ENCODE measurements around the gene FBLN1.

Gene FBLN1

GRCh38 chr22:45547731-45548130 is 45.0 kb downstream of the FBLN1 start:
- Histone ChIP-seq H3K27ac (ENCODE audit: low read depth, low read length) (no peak overlapping the region), H3K9me2 (replicated peaks; ENCODE audit: insufficient read depth, low read length) (no peaks in the 10 kb centered on the region)

DNA sequence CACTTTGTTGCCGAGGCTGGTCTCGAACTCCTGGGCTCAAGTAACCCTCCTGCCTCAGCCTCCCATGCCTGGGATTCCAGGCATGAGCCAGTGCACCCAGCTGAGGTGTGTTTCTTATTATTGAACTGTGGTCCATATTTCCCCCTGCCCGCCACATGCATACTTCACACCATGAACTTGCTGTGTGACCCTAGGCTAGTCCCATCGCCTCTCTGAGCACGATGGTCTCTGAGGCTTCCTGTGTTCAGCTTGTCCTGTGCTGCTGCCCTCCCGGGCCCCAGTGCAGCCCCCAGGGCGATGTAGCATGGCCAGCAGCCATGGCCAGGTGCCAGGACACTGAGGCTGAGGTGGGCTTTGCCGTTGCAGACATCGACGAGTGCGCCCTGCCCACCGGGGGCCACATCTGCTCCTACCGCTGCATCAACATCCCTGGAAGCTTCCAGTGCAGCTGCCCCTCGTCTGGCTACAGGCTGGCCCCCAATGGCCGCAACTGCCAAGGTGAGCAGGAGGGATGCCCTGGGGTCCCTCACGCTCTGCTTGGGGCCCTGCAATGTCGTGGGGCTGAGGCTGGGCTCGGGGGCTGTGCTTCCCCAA is 45.7 kb downstream of the FBLN1 start:
- TF ChIP-seq CTCF (IDR thresholded peaks at IDR 0.05; ENCODE audit: insufficient read depth, low read length, poor library complexity, severe bottlenecking) (no peak), EZH2phosphoT487 (conservative IDR thresholded peaks at IDR 0.05; ENCODE audit: low read length) (no peak)
- no peaks in the 10 kb centered on the region for H4K20me1 ChIP-seq (ENCODE audit: low read depth, low read length)
- H3K79me2 ChIP-seq (ENCODE audit: insufficient read depth, low read length): no peaks in the 10 kb centered on the region
- no peak overlapping the region for H2AFZ ChIP-seq (ENCODE audit: low read depth, low read length, severe bottlenecking)
- H3K9me2 ChIP-seq (replicated peaks; ENCODE audit: insufficient read depth, low read length): no peaks in the 10 kb centered on the region
- H3F3A ChIP-seq (ENCODE audit: insufficient read depth): no peaks in the 10 kb centered on the region
- H3K4me2 ChIP-seq (ENCODE audit: low read depth, low read length, poor library complexity, severe bottlenecking): no peak overlapping the region
- no peak overlapping the region for H3K4me3 ChIP-seq (ENCODE audit: insufficient read depth, low read length, poor library complexity, severe bottlenecking)
- H3K27me3 ChIP-seq (ENCODE audit: low read length): no peaks in the 10 kb centered on the region
- no peaks in the 10 kb centered on the region for H3K9me3 ChIP-seq (ENCODE audit: insufficient read depth, low read length)
- no peaks in the 10 kb centered on the region for H3K36me3 ChIP-seq (ENCODE audit: low read length)
- H3K9ac ChIP-seq (ENCODE audit: low read length): no peak overlapping the region
- no peak overlapping the region for H3K27ac ChIP-seq (ENCODE audit: low read depth, low read length)

More at GRCh38 chr22:45547731-45548130, 45.0 kb downstream of the FBLN1 start:
- no peak overlapping the region for H3K4me2 ChIP-seq (ENCODE audit: low read depth, low read length, poor library complexity, severe bottlenecking)
- no peak overlapping the region for H3K4me3 ChIP-seq (ENCODE audit: insufficient read depth, low read length, poor library complexity, severe bottlenecking)
- no peaks in the 10 kb centered on the region for H3K79me2 ChIP-seq (ENCODE audit: insufficient read depth, low read length)
- H3K9me3 ChIP-seq (ENCODE audit: insufficient read depth, low read length): no peaks in the 10 kb centered on the region
- no peaks in the 10 kb centered on the region for H4K20me1 ChIP-seq (ENCODE audit: low read depth, low read length)
- H2AFZ ChIP-seq (ENCODE audit: low read depth, low read length, severe bottlenecking): no peak overlapping the region
- H3F3A ChIP-seq (ENCODE audit: insufficient read depth): no peaks in the 10 kb centered on the region
- no peaks in the 10 kb centered on the region for H3K27me3 ChIP-seq (ENCODE audit: low read length)
- TF ChIP-seq CTCF (IDR thresholded peaks at IDR 0.05; ENCODE audit: insufficient read depth, low read length, poor library complexity, severe bottlenecking) (no peak), EZH2phosphoT487 (conservative IDR thresholded peaks at IDR 0.05; ENCODE audit: low read length) (no peak)
- H3K36me3 ChIP-seq (ENCODE audit: low read length): no peaks in the 10 kb centered on the region
- H3K9ac ChIP-seq (ENCODE audit: low read length): no peak overlapping the region

DNA sequence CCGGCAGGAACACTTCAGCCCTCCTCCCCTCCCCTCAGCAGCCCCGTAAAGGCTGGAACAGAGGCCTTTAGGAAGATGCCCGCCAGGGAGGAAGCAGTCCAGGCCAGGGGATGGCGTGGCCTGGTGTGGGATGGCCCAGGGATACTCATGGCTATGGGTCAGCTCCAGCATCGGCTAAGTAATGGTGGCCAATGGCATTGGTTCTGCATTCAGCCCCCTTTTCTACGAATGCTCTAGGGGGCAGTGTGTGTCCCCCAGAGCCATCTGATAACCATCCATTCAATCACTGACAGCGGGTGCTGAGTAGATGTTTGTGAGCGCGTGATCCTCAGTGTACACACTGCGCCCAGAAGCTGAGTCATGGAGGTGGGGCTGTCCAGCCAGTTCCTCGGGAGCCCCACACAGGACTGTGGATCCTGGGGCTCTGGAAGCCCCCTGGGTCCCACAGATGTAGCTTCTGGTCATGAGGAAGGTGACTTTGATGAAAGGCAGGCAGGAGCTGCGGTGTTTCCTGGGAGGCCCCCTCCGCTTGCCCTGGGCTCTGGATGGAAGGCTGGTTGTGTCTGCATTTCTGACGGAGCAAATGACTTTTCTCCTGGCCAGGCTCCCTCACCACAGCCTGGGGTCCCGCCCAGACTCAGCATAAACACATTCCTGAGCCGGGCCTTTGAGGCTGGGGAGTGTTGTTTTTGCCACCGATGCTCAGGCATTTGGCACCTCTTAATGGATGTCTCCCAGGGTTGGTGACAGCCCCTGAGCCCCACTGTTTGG is 46.5 kb downstream of the FBLN1 start:
- TF ChIP-seq EZH2phosphoT487 (conservative IDR thresholded peaks at IDR 0.05; ENCODE audit: low read length) (no peak), CTCF (IDR thresholded peaks at IDR 0.05; ENCODE audit: insufficient read depth, low read length, poor library complexity, severe bottlenecking) (no peak)
- no peaks in the 10 kb centered on the region for H3K36me3 ChIP-seq (ENCODE audit: low read length)
- no peak overlapping the region for H3K27ac ChIP-seq (ENCODE audit: low read depth, low read length)

More for the DNA sequence above, 46.5 kb downstream of the FBLN1 start:
- Histone ChIP-seq H3K9me2 (replicated peaks; ENCODE audit: insufficient read depth, low read length) (no peaks in the 10 kb centered on the region), H3K27me3 (ENCODE audit: low read length) (no peaks in the 10 kb centered on the region), H3K4me3 (ENCODE audit: insufficient read depth, low read length, poor library complexity, severe bottlenecking) (no peak overlapping the region), H3K9me3 (ENCODE audit: insufficient read depth, low read length) (no peaks in the 10 kb centered on the region), H3K9ac (ENCODE audit: low read length) (no peak overlapping the region), H3K79me2 (ENCODE audit: insufficient read depth, low read length) (no peaks in the 10 kb centered on the region), H2AFZ (ENCODE audit: low read depth, low read length, severe bottlenecking) (no peak overlapping the region), H4K20me1 (ENCODE audit: low read depth, low read length) (no peaks in the 10 kb centered on the region), H3F3A (ENCODE audit: insufficient read depth) (no peaks in the 10 kb centered on the region), H3K4me2 (ENCODE audit: low read depth, low read length, poor library complexity, severe bottlenecking) (no peak overlapping the region)
